ENCODE measurements around the gene EIF4G3.
"Not testable (repeated sequence)": the region's sequence is repeated elsewhere in the genome, so short reads cannot be mapped to it uniquely, and the experiment has no call there.

The EIF4G3 gene

GRCh38 chr1:20936621-20937020 lies 240.1 kb downstream of the EIF4G3 start:
- DNase-seq (ENCODE audit: low read depth) = no peak

GRCh38 chr1:20936216-20936615 lies 240.5 kb downstream of the EIF4G3 start:
- no peak for DNase-seq (ENCODE audit: low read depth)

GRCh38 chr1:20935717-20936116 lies 241.0 kb downstream of the EIF4G3 start:
- no peak for DNase-seq (ENCODE audit: low read depth)

- no peak for DNase-seq (ENCODE audit: low read depth)
Measured at GRCh38 chr1:20932437-20932977, 244.2 kb downstream of the EIF4G3 start.

GRCh38 chr1:20931930-20932436 lies 244.7 kb downstream of the EIF4G3 start:
- DNase-seq (ENCODE audit: low read depth) = no peak

GRCh38 chr1:20930427-20930826 lies 246.3 kb downstream of the EIF4G3 start:
- no peak for DNase-seq (ENCODE audit: low read depth)

GRCh38 chr1:20928146-20928545 lies 248.6 kb downstream of the EIF4G3 start:
- no peak for DNase-seq (ENCODE audit: low read depth)

- no peak for DNase-seq (ENCODE audit: low read depth)
Measured at GRCh38 chr1:20921285-20921684, 255.4 kb downstream of the EIF4G3 start.

- DNase-seq (ENCODE audit: low read depth) = no peak
Measured at GRCh38 chr1:20913242-20913641, 263.5 kb downstream of the EIF4G3 start.

GRCh38 chr1:20907526-20907925 lies 269.2 kb downstream of the EIF4G3 start:
- not testable (repeated sequence) for DNase-seq (ENCODE audit: low read depth)

GRCh38 chr1:20903437-20903836 lies 273.3 kb downstream of the EIF4G3 start:
- no peak for DNase-seq (ENCODE audit: low read depth)

- DNase-seq (ENCODE audit: low read depth) = no peak
Measured at GRCh38 chr1:20900056-20900455, 276.6 kb downstream of the EIF4G3 start.

GRCh38 chr1:20899154-20899972 lies 277.3 kb downstream of the EIF4G3 start:
- no peak for DNase-seq (ENCODE audit: low read depth)

GRCh38 chr1:20896826-20897225 lies 279.9 kb downstream of the EIF4G3 start:
- DNase-seq (ENCODE audit: low read depth) = no peak

GRCh38 chr1:20893931-20894330 lies 282.8 kb downstream of the EIF4G3 start:
- no peak for DNase-seq (ENCODE audit: low read depth)

- no peak for DNase-seq (ENCODE audit: low read depth)
Measured at GRCh38 chr1:20891091-20891490, 285.6 kb downstream of the EIF4G3 start.

GRCh38 chr1:20887246-20887645 lies 289.5 kb downstream of the EIF4G3 start:
- no peak for DNase-seq (ENCODE audit: low read depth)

GRCh38 chr1:20885121-20885520 lies 291.6 kb downstream of the EIF4G3 start:
- no peak for DNase-seq (ENCODE audit: low read depth)

- no peak for DNase-seq (ENCODE audit: low read depth)
Measured at GRCh38 chr1:20884513-20884912, 292.2 kb downstream of the EIF4G3 start.

- no peak for DNase-seq (ENCODE audit: low read depth)
Measured at GRCh38 chr1:20883766-20884165, 292.9 kb downstream of the EIF4G3 start.

GRCh38 chr1:20882837-20883236 lies 293.9 kb downstream of the EIF4G3 start:
- DNase-seq (ENCODE audit: low read depth) = no peak

GRCh38 chr1:20878799-20879198 lies 297.9 kb downstream of the EIF4G3 start:
- DNase-seq (ENCODE audit: low read depth) = no peak

GRCh38 chr1:20875198-20875973 lies 301.3 kb downstream of the EIF4G3 start:
- no peak for DNase-seq (ENCODE audit: low read depth)

All from T-helper 22 cell (primary cell).